Renal cortical epithelial cell (primary cell): Measurements from ENCODE around the gene AP2A1. TPM values are rescaled to one million over a fixed set of nuclear protein-coding genes. Genes with fewer than 3 reads are reported as not detected.
A peak's percentile ranks its signal among the peaks of the same experiment; 100 is the strongest.

Experiments used
- DNase-seq: peaks from one replicate; pipeline ENCODE4 v3.0.0-alpha.2; 2011; ENCODE audit warnings: low read depth
- total RNA-seq: library from RNA; depleted of rRNA; stranded (reverse); fragments of >200 nt; gene quantifications from 2 replicates; pipeline ENCODE4 v1.2.3, GENCODE V29; 2014

Gene AP2A1
- total RNA-seq, 1 donor from 2014 or later = 98.0 TPM

DNA sequence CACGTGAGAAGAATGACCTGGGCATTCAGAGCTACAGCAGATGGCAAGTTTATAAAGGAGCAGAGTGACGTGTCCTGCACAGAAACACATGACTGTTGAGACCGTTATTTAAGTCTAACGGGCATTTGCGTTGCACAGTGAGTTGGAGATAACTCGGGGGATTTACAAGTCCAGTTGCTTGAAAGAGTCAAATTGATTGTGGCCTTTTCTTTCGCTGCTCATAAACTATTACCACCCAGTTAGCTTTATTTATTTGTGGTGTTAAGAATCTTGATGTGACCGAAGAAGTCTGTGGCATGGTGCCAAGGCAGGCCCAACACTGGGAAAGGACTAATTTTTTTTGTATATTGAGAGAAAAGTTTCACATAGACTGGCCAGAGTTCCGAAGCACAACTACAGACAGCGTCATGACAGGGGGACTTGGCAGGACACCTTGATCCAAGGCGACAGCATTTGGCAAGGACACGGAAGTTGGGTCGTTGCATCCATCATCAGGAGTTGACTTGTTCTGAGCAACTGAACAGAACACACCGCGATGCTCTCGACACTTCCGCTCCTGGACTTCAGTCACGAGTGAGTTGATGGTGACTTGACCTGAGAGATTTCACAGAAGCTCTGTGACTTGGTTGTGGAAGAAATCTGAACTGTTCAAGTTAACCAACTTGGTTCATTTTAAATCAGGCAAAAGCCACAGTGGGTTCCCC lies 72.2 kb downstream of the AP2A1 start:
- DNase-seq = no peak

GRCh38 chr19:49839713-49840112 lies 72.9 kb downstream of the AP2A1 start:
- DNase-seq = no peak

- no peak for DNase-seq
These were observed 73.5 kb downstream of the AP2A1 start for GRCh38 chr19:49840321-49840720.

DNA sequence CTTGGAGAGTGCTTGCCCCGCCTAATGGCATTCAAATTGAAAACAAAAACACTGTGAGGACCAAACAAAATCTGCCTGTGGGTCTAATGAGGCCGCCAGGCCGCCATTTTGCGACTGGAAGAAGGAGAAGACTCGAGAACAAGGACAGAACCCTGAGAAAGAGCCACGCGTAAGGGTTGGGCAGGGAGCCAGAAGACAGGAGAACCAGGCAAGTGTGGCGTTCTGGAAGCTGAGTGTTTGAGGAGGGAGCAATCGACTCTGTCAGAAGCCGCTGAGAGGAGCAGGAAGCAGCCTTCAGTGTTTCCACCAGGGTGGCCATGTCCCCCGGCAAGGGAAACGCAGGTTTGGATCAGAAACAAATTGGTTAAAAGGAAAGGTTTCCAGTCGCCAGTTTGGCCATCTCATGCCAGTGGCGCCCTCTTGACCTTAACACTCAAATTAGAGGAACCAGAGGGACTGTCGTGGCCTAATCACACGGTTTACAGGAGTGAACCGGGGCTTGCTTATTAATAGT lies 74.0 kb downstream of the AP2A1 start:
- DNase-seq = no peak

GRCh38 chr19:49843265-49843664 lies 76.5 kb downstream of the AP2A1 start:
- DNase-seq = no peak

GRCh38 chr19:49844138-49845095 lies 77.6 kb downstream of the AP2A1 start:
- peak; percentile 65 for DNase-seq

DNA sequence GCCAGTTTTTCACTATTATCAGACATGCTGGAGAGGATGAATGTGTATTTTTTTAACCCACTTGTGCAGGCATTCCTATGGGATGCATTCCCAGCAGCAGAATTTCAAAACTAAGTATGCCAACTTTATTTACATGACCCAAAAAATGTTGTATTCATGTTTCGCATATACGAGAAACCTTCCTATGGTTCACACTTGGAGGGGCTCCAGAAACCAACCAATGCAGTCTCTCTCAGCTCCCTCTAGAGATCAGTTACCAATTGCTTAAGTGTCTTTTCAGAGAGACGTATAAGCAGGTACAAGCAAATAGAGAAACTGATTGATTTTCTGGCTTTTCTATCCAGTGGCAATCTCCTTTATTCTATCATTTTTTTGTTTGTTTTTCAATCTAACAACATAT lies 78.6 kb downstream of the AP2A1 start:
- no peak for DNase-seq

DNA sequence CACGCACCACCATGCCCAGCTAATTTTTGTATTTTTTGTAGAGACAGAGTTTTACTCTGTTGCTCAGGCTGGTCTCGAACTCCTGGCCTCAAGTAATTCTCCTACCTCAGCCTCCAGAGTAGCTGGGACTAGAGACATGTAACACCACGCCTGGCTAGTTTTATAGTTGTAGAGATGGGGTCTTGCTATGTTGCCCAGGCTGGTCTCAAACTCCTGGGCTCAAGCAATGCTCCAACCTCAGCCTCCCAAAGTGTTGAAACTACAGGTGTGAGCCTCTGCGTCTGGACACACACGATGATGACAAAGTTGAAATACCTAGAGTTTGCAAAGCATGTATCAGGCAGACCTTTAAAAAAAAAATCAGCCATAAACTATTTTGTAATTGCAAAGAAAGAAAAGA lies 79.6 kb downstream of the AP2A1 start:
- no peak for DNase-seq

- peak; percentile 94 for DNase-seq
These were observed 81.2 kb downstream of the AP2A1 start for GRCh38 chr19:49847731-49848696.

DNA sequence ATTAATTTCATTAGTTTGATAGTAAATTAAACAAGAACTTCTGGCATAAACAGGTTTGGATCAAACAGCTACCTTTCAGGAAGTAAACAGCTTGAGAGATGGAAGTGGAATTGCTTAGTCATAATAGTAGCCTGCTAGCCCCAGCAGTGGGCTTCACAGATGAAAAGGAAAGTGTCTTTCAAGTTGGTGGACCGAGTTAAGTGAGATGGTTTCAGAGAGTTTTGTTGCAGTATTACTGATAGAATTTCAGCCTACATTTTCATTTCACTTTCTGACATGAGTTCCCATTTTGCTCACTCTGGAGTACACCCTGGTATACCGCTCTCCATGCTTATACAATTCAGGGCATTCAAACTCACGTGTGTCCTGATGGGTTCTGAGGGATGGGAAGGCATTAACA lies 82.1 kb downstream of the AP2A1 start:
- peak; percentile 16 for DNase-seq

GRCh38 chr19:49849433-49850220 lies 82.8 kb downstream of the AP2A1 start:
- no peak for DNase-seq

DNA sequence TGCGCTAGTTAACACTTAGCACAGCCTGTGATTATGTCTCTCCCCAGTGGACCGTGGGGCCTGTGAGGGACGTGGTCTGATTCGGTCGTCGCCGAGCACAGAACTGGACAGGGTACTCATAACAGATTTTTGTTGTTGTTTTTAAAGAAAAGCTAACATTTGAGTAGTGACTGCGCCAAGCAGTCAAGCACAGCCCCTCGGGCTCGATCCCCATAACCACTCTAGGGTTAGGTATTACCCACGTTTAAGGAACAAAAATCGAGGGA lies 83.4 kb downstream of the AP2A1 start:
- no peak for DNase-seq

- DNase-seq = peak; percentile 78
These were observed 83.9 kb downstream of the AP2A1 start, which contains the start of gene PTOV1 for GRCh38 chr19:49850487-49851342. TSS of gene PTOV1 (plus strand) at chr19:49851159.

- DNase-seq = no peak
These were observed 84.9 kb downstream of the AP2A1 start for GRCh38 chr19:49851456-49852259.

DNA sequence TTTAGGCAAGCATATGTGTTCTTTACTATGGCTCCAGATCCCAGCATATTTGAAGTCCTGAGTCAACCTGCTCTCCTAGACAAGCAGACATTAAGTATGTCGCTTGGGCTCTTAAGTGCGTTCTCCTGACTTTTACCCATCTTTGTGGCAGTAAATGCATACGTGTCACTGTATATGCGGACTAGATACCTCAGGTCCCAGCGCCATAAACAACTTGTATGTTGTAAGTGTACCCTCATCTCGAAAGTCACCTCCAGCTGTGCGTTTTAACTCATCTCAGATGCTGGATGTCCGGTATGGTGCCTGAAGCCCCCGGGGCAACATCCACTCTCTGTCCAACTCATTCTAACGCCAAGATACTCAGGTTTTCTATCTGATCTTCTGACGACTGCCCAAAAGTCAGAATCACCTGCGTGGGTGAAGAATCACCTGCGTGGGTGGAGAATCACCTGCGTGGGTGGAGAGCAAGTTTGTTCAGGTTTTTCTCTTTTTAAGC lies 85.9 kb downstream of the AP2A1 start:
- no peak for DNase-seq

DNA sequence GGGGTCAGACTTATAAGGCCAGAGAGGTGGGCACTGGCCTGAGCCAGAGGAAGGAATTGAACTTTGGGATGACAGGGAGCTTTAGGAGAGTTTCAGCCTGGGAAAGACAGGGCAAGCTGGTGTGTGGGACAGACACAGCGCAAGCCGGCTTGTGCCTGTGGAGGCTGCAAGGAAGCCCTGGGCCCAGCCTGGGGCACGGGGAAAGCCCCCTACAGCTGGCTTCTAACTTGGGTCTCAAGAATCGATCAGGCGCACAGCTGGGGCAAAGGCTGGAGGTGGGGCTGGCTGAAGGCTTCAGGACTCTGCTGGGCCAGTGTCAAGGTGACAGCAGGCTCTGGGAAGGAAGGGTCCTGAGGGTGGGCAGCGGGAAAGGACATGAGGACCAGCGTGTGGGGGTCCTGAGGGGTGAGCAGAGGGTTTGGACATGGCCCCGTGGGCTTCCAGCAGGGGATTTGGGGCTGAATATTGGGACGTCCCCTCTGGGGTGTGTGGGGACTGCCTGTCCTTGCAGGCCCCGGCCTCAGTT lies 87.1 kb downstream of the AP2A1 start:
- no peak for DNase-seq

- DNase-seq = no peak
These were observed 87.8 kb downstream of the AP2A1 start for GRCh38 chr19:49854378-49855263.

DNA sequence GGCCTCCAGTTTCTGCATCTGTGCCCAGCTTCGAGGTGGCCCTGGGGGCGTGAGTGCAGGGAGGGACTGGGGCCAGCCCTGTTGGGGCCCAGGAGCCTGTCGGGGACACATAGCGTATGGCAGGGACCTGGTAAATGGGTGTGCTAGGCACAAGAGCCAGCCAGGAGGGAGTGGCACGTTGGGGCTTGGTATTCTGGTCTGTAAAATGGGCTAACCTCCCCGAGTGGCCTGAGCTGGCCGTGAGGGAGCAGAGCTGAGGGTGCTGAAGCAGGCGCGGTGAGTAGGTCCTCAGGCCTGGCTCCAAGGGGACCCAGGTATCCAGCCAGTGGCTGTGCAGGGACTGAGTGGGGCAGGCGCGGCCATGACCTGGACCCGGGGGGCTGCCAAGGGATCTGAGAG lies 88.5 kb downstream of the AP2A1 start:
- DNase-seq = no peak
